Suprapubic skin (tissue), 4 donors: ENCODE data around the gene NFIL3. TPM values are rescaled to one million over a fixed set of nuclear protein-coding genes. Genes with fewer than 3 reads are reported as not detected.
A peak's percentile ranks its signal among the peaks of the same experiment; 100 is the strongest.

Source experiments
- DNase-seq, 2 donors: peaks; one replicate each; pipeline ENCODE4 v3.0.0-alpha.2; 2019; ENCODE audit warnings: low spot score in 2 of 2
- H3K27ac ChIP-seq: fragments of 200-600 bp; sonication (generic); one replicate; pipeline ENCODE4 v1.5.1; 2019
- H3K27me3 ChIP-seq: fragments of 200-600 bp; sonication (generic); one replicate; pipeline ENCODE4 v1.5.1; 2019
- H3K36me3 ChIP-seq: fragments of 200-600 bp; sonication (generic); one replicate; pipeline ENCODE4 v1.5.1; 2019
- H3K4me1 ChIP-seq: fragments of 200-600 bp; sonication (generic); one replicate; pipeline ENCODE4 v1.5.1; 2019
- H3K4me3 ChIP-seq: fragments of 200-600 bp; sonication (generic); one replicate; pipeline ENCODE4 v1.5.1; 2019; ENCODE audit warnings: mild to moderate bottlenecking
- H3K9me3 ChIP-seq: fragments of 200-600 bp; sonication (generic); one replicate; pipeline ENCODE4 v1.5.1; 2019
- CTCF ChIP-seq, 2 donors: fragments of 200-600 bp in 1 of 2; fragments of 450-650 bp in 1 of 2; sonication (generic) in 1 of 2; IDR thresholded peaks; one replicate each; pipeline ENCODE4 v1.5.1; 2016 to 2019; ENCODE audit warnings: antibody characterized with exemption in 2 of 2, mild to moderate bottlenecking in 1 of 2, moderate library complexity in 1 of 2
- EP300 ChIP-seq: sonication (generic); formaldehyde crosslinking; IDR thresholded peaks from one replicate; pipeline ENCODE4 v1.6.1; 2017; ENCODE audit warnings: antibody characterized with exemption
- POLR2A ChIP-seq, 2 donors: fragments of 450-650 bp; IDR thresholded peaks; one replicate each; pipeline ENCODE4 v1.6.1; 2017; ENCODE audit warnings: antibody characterized with exemption in 2 of 2, mild to moderate bottlenecking in 2 of 2, moderate library complexity in 2 of 2
- POLR2AphosphoS5 ChIP-seq, 3 donors: sonication (generic); formaldehyde crosslinking; IDR thresholded peaks; one replicate each; pipeline ENCODE4 v1.6.1; 2017; ENCODE audit warnings: antibody characterized with exemption in 3 of 3
- WGBS: methylation state at CpG from one replicate; pipeline ENCODE4 v1.1.5; 2018; 5-methylcytosine and 5-hydroxymethylcytosine counted together
- total RNA-seq, 4 donors: library from RNA; depleted of rRNA; stranded (reverse); fragments of >200 nt; gene quantifications; one replicate each; pipeline ENCODE4 v1.1.0, GENCODE V29; 2016

Gene NFIL3
- total RNA-seq, 4 donors from 2014 or later = 28.0 to 58.5 (median 37.8) TPM

- Histone ChIP-seq H3K36me3 (no peaks in the 10 kb centered on the region), H3K9me3 (no peaks in the 10 kb centered on the region), H3K27me3 (no peaks in the 10 kb centered on the region), H3K4me1 (peaks cover 13% of the 10 kb centered on the region), H3K4me3 (no peak overlapping the region), H3K27ac (no peak overlapping the region)
- DNase-seq = no peak
- 19% methylated on average over 2 of the region's 2 CpGs for WGBS
- TF ChIP-seq POLR2A (IDR thresholded peaks at IDR 0.05) (no peak), EP300 (no peak), CTCF (IDR thresholded peaks at IDR 0.05) (no peak), POLR2AphosphoS5 (IDR thresholded peaks at IDR 0.05) (no peak)
These were observed 9.5 kb upstream of the NFIL3 start for GRCh38 chr9:91433180-91433579.

GRCh38 chr9:91431485-91431884, 7.9 kb upstream of the NFIL3 start:
- Histone ChIP-seq H3K4me3 (no peak overlapping the region), H3K27ac (no peak overlapping the region), H3K9me3 (no peaks in the 10 kb centered on the region), H3K36me3 (no peaks in the 10 kb centered on the region), H3K27me3 (no peaks in the 10 kb centered on the region), H3K4me1 (peaks cover 21% of the 10 kb centered on the region)
- TF ChIP-seq EP300 (no peak), CTCF (IDR thresholded peaks at IDR 0.05) (no peak), POLR2A (IDR thresholded peaks at IDR 0.05) (no peak), POLR2AphosphoS5 (IDR thresholded peaks at IDR 0.05) (no peak)
- WGBS = 84% methylated on average over 5 of the region's 5 CpGs
- no peak for DNase-seq

DNA sequence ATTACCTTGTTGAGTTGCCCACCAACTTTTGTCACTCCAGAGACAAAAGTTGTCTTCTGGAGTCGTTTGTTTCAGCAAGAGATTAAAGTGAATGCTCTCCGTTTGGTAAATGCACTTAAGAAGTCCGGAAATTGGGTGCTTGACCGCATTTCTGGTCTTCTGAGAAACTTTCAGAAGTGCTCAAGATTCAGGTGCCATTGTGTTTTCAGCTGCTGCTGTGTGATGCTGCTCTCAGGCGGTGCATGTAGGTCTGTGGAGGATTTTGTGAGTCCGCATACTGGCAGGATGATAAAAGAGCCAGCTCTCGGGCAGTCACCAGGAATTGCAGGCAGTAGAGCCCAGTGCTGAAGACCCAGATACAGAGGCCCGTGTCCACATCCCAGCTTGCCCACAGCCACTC, 5.9 kb upstream of the NFIL3 start:
- Histone ChIP-seq H3K36me3 (no peaks in the 10 kb centered on the region), H3K4me1 (peaks cover 36% of the 10 kb centered on the region), H3K9me3 (no peaks in the 10 kb centered on the region), H3K27me3 (no peaks in the 10 kb centered on the region), H3K27ac (no peak overlapping the region), H3K4me3 (no peak overlapping the region)
- no peak for DNase-seq
- TF ChIP-seq CTCF (IDR thresholded peaks at IDR 0.05) = no peak
- 92% methylated on average over 7 of the region's 8 CpGs for WGBS

GRCh38 chr9:91428927-91429351, 5.3 kb upstream of the NFIL3 start:
- H3K9me3 ChIP-seq = no peaks in the 10 kb centered on the region
- no peak for DNase-seq
- peaks cover 39% of the 10 kb centered on the region for H3K4me1 ChIP-seq
- TF ChIP-seq POLR2AphosphoS5 (IDR thresholded peaks at IDR 0.05) (peak in 1 of 3 donors; percentile 41), CTCF (IDR thresholded peaks at IDR 0.05) (no peak)
- no peak overlapping the region for H3K4me3 ChIP-seq
- no peaks in the 10 kb centered on the region for H3K27me3 ChIP-seq
- 42% methylated on average over 5 of the region's 5 CpGs for WGBS
- no peaks in the 10 kb centered on the region for H3K36me3 ChIP-seq
- H3K27ac ChIP-seq = peak overlapping the region; percentile 62

DNA sequence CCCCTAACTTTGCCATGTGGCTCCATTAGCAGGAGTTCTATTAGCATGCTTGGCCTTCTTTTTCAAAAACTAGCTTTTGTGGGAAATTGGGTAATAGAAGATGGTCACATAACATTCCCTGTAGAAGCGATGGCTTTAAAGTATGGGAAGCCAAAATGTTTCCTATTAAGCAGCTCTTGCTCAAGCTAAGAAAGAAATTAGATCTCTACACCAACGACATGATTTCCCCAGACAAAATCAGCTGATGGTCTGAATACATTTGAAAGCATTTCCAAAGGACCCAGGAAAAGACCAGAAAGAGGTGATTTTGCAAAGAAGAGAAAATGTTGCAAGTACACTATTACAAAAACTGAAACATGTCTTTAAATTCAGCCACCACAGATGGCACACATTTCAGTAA, 4.8 kb upstream of the NFIL3 start:
- Histone ChIP-seq H3K9me3 (no peaks in the 10 kb centered on the region), H3K27ac (peak overlapping the region; percentile 62), H3K4me3 (no peak overlapping the region), H3K27me3 (no peaks in the 10 kb centered on the region), H3K36me3 (no peaks in the 10 kb centered on the region), H3K4me1 (peaks cover 39% of the 10 kb centered on the region)
- TF ChIP-seq EP300 (no peak), CTCF (IDR thresholded peaks at IDR 0.05) (no peak), POLR2A (IDR thresholded peaks at IDR 0.05) (no peak), POLR2AphosphoS5 (IDR thresholded peaks at IDR 0.05) (no peak)
- no peak for DNase-seq
- 71% methylated on average over 2 of the region's 2 CpGs for WGBS
